SK-N-SH (cell line): ENCODE results near the gene INS.

Source experiments
- CTCF ChIP-seq: fragments of 200-600 bp; sonication (generic); IDR thresholded peaks from 2 replicates; pipeline ENCODE4 v1.6.1; 2017; ENCODE audit warnings: antibody characterized with exemption, mild to moderate bottlenecking, moderate library complexity
- EZH2phosphoT487 ChIP-seq: fragments of 200-600 bp; sonication (generic); IDR thresholded peaks from 2 replicates; pipeline ENCODE4 v1.6.1; 2017; ENCODE audit warnings: low read depth, mixed run types, mild to moderate bottlenecking, antibody characterized with exemption, moderate library complexity, borderline replicate concordance
- FOSL2 ChIP-seq: IDR thresholded peaks from 2 replicates; pipeline ENCODE4 v1.4.0; 2012; ENCODE audit warnings: low read depth, mild to moderate bottlenecking, moderate library complexity, borderline replicate concordance
- FOXM1 ChIP-seq: IDR thresholded peaks from 2 replicates; pipeline ENCODE4 v1.4.0; 2012; ENCODE audit warnings: low read depth, mild to moderate bottlenecking
- MAX ChIP-seq: IDR thresholded peaks from 2 replicates; pipeline ENCODE4 v1.4.0; 2012; ENCODE audit warnings: low read depth
- MXI1 ChIP-seq: IDR thresholded peaks from 2 replicates; pipeline ENCODE4 v1.6.1; 2012; ENCODE audit warnings: mild to moderate bottlenecking, low read depth, low read length, improper control_type of control experiment
- POLR2AphosphoS5 ChIP-seq: IDR thresholded peaks from 2 replicates; pipeline ENCODE4 v1.6.1; 2012; ENCODE audit warnings: low read depth, low read length
- RCOR1 ChIP-seq: fragments of 150-350 bp; IDR thresholded peaks from 2 replicates; pipeline ENCODE4 v1.6.1; 2017; ENCODE audit warnings: antibody characterized with exemption, low read length
- REST ChIP-seq: IDR thresholded peaks from 2 replicates; pipeline ENCODE4 v1.6.1; 2012; ENCODE audit warnings: mild to moderate bottlenecking, low read depth, low read length, moderate library complexity
- RXRA ChIP-seq: IDR thresholded peaks from 2 replicates; pipeline ENCODE4 v1.4.0; 2012; ENCODE audit warnings: low read depth, mild to moderate bottlenecking, borderline replicate concordance
- TAF1 ChIP-seq: IDR thresholded peaks from 2 replicates; pipeline ENCODE4 v1.6.1; 2012; ENCODE audit warnings: low read depth, mild to moderate bottlenecking, low read length, moderate library complexity, borderline replicate concordance

GRCh38 chr11:2126520-2127085 is 34.4 kb downstream of the INS start:
- no peak for TF ChIP-seq REST
- no peak for TF ChIP-seq CTCF
- TF ChIP-seq FOSL2 = no peak
- TF ChIP-seq EZH2phosphoT487 = no peak
- no peak for TF ChIP-seq RCOR1
- TF ChIP-seq RXRA = no peak
- no peak for TF ChIP-seq TAF1
- no peak for TF ChIP-seq POLR2AphosphoS5
- TF ChIP-seq FOXM1 = no peak
- no peak for TF ChIP-seq MAX
- no peak for TF ChIP-seq MXI1
